ENCODE measurements around the gene SERP2. TPM values are rescaled to one million over a fixed set of nuclear protein-coding genes. Genes with fewer than 3 reads are reported as not detected.

Gene SERP2
- total and polyA plus RNA-seq, 2 donors (not counting 3 experiments of a cell fraction or from before 2014, with no cell fraction given): 0.30 TPM; not detected in 1

DNA sequence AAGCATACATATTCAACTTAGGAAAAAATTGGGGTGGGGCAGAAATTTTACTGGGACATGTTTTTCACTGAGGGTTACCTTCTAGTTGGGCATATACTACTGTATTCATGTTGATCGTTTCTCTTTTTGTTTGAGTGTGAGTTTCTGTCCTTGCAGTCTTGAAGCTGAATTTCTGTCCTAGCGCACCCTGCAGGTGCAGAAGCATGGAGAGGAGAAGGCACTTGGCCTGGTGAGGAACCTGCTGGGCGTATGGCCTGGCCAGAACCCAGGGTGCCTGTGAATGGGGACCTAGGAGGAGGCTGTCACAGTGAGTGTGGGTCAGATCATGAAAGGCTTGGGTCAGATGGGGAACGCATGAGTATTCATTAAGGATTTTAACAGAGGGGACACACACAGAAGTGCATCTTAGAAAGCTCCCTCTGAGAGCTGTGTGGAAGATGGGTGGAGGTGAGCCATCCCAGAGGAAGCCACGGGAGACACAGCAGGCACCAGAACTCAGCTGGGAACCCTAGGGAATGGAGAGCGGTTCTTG lies 36.8 kb downstream of the SERP2 start:
- FAIRE-seq: no peak
- Histone ChIP-seq H3K79me2 (ENCODE audit: control insufficient read depth, insufficient read depth, low read length) (no peaks in the 10 kb centered on the region), H3K27ac (ENCODE audit: insufficient read depth, low read depth, low read length) (no peak overlapping the region), H3K27me3 (ENCODE audit: control insufficient read depth in 2 of 2, insufficient read depth in 2 of 2, low read length in 2 of 2) (no peaks in the 10 kb centered on the region), H3K9me1 (replicated peaks; ENCODE audit: control insufficient read depth, extremely low read depth, insufficient read depth, low read length) (no peaks in the 10 kb centered on the region), H3K36me3 (ENCODE audit: control insufficient read depth in 2 of 2, extremely low read depth in 1 of 2, insufficient read depth in 2 of 2, low read length in 2 of 2) (no peaks in the 10 kb centered on the region), H3K4me2 (ENCODE audit: insufficient read depth, low read length) (no peak overlapping the region), H3K4me1 (ENCODE audit: control insufficient read depth, extremely low read depth, insufficient read depth, low read length) (peaks cover 7% of the 10 kb centered on the region), H3K9ac (replicated peaks; ENCODE audit: extremely low read depth, insufficient read depth, low read length) (no peak overlapping the region), H2AFZ (ENCODE audit: low read depth, low read length) (no peak overlapping the region), H3K9me3 (replicated peaks; ENCODE audit: control insufficient read depth, insufficient read depth, low read length) (no peaks in the 10 kb centered on the region), H3K4me3 (replicated peaks in 1 of 3; ENCODE audit: insufficient read depth in 1 of 3, low read depth in 1 of 3, low read length in 3 of 3) (no peak overlapping the region), H4K20me1 (replicated peaks; ENCODE audit: control insufficient read depth, extremely low read depth, insufficient read depth, low read length) (no peaks in the 10 kb centered on the region)
- POLR2A ChIA-PET: no interaction called here
- no peak for DNase-seq (ENCODE audit: low read depth, low spot score)
- dilution Hi-C loops (cut with MboI; ENCODE audit: extremely low pct_ligation_motif_present, low sequenced_read_pairs): no loop called here
- intact Hi-C loops (cut with micrococcal nuclease): no loop called here
- no TSS peak for BruUV-seq (replicated peaks)
- TF ChIP-seq, protein P1, sequence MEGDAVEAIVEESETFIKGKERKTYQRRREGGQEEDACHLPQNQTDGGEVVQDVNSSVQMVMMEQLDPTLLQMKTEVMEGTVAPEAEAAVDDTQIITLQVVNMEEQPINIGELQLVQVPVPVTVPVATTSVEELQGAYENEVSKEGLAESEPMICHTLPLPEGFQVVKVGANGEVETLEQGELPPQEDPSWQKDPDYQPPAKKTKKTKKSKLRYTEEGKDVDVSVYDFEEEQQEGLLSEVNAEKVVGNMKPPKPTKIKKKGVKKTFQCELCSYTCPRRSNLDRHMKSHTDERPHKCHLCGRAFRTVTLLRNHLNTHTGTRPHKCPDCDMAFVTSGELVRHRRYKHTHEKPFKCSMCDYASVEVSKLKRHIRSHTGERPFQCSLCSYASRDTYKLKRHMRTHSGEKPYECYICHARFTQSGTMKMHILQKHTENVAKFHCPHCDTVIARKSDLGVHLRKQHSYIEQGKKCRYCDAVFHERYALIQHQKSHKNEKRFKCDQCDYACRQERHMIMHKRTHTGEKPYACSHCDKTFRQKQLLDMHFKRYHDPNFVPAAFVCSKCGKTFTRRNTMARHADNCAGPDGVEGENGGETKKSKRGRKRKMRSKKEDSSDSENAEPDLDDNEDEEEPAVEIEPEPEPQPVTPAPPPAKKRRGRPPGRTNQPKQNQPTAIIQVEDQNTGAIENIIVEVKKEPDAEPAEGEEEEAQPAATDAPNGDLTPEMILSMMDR (IDR thresholded peaks at IDR 0.05; ENCODE audit: extremely low read depth in 1 of 2, insufficient read depth in 1 of 2, low read depth in 1 of 2, low read length in 2 of 2): no peak
- TF ChIP-seq, protein P2, sequence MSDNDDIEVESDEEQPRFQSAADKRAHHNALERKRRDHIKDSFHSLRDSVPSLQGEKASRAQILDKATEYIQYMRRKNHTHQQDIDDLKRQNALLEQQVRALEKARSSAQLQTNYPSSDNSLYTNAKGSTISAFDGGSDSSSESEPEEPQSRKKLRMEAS (IDR thresholded peaks at IDR 0.05; ENCODE audit: insufficient read depth, insufficient read length): no peak
- TF ChIP-seq FOS (IDR thresholded peaks at IDR 0.05; ENCODE audit: borderline replicate concordance, insufficient read depth, low read length) (no peak), POLR2AphosphoS5 (IDR thresholded peaks at IDR 0.05; ENCODE audit: insufficient read depth, low read depth, low read length) (no peak), MYC (IDR thresholded peaks at IDR 0.05; ENCODE audit: low read depth, low read length) (no peak), POLR2A (IDR thresholded peaks at IDR 0.05; ENCODE audit: low read depth, low read length) (no peak), EZH2 (IDR thresholded peaks at IDR 0.05; ENCODE audit: borderline replicate concordance, low read depth, low read length, severe bottlenecking) (no peak), GATA2 (IDR thresholded peaks at IDR 0.05; ENCODE audit: insufficient read depth, insufficient read length, low read depth, low read length) (no peak), JUN (IDR thresholded peaks at IDR 0.05; ENCODE audit: borderline replicate concordance, insufficient read depth, insufficient read length, low read depth) (no peak)
- CTCF ChIA-PET: interaction anchor here (1.0 kb wide), 1 partner anchor 219 kb away, joined by 3 read pairs; no protein-coding TSS in a partner anchor

Data from endothelial cell of umbilical vein (primary cell).